T-helper 1 cell treated with Interleukin-12 subunit alpha and Interleukin-12 subunit beta and Interleukin-4 antibody, amounts not matched to agents 30 μg/mL and 1 μg/mL, for 36 hours (primary cell): Measurements from ENCODE around the gene NELL1.

ENCODE experiments used
- H3K27ac Mint-ChIP-seq: one replicate; pipeline ENCODE4 v1.8.0; 2021; ENCODE audit warnings: mild to moderate bottlenecking, mixed read lengths
- H3K27me3 Mint-ChIP-seq: one replicate; pipeline ENCODE4 v1.8.0; 2021; ENCODE audit warnings: low read depth, mixed read lengths
- H3K36me3 Mint-ChIP-seq: one replicate; pipeline ENCODE4 v1.8.0; 2021; ENCODE audit warnings: low read depth, mixed read lengths
- H3K4me1 Mint-ChIP-seq: one replicate; pipeline ENCODE4 v1.8.0; 2021; ENCODE audit warnings: low read depth, mixed read lengths
- H3K4me3 Mint-ChIP-seq: one replicate; pipeline ENCODE4 v1.8.0; 2021; ENCODE audit warnings: mild to moderate bottlenecking, moderate library complexity, mixed read lengths
- H3K9me3 Mint-ChIP-seq: one replicate; pipeline ENCODE4 v1.8.0; 2021; ENCODE audit warnings: mixed read lengths

The NELL1 gene

DNA sequence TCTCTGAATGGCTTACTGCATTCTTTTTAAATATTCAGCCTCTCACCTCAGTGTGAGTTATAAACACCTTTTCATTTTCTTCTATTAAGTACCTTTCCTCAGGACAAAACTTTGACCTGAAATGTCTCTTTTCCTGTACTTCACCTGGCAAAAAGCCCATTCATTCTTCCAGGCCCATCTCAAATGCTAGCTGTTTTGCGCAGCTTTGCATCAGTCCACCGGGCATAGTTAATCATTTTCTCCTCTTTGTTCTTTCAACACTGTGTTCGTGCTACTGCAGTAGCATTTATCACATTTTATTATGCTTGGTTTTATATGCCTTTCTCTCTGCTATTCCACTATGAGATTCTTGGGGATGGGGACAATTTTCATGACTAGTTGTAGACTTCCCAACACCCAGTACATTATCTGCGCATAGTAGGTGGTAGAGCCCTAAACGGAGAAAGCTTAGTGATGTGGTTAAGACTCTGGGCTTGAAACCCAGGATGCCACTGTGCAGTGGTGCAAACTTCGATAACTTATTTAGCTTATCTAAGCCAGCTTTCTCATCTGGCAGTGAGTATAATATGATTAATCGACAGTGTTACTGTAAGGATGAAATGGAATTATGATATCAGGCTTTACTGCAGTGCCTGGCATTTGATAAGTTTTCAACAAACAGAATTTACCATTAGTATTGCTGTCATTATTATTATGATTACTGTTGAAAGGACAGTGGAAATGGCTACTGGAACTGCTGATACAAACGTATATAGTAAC lies 695.7 kb downstream of the NELL1 start:
- Mint-ChIP-seq H3K4me1 (no peaks in the 10 kb centered on the region), H3K9me3 (peaks cover 11% of the 10 kb centered on the region), H3K36me3 (no peaks in the 10 kb centered on the region), H3K27me3 (no peaks in the 10 kb centered on the region), H3K4me3 (no peak overlapping the region), H3K27ac (no peak overlapping the region)

DNA sequence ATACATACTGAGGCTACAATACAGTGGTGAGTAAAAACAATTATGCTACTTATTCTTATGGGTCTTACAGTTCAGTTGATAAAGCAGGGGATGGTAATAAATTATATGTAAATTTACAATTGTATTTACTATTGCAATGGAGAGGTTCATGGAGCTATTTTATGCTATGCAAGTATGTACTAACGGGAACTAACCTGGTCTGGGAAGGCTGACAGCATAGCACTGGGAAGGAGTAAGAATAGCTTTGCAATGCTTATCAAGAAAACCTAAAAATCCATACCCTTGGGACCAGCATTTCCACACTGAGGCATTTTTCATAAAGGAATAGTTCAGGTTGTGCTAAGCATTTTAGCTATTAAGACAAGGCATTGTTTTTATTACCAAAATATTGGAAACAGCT lies 700.6 kb downstream of the NELL1 start:
- Mint-ChIP-seq H3K4me1 (no peaks in the 10 kb centered on the region), H3K36me3 (no peaks in the 10 kb centered on the region), H3K27ac (no peak overlapping the region), H3K9me3 (no peaks in the 10 kb centered on the region), H3K27me3 (no peaks in the 10 kb centered on the region), H3K4me3 (no peak overlapping the region)

DNA sequence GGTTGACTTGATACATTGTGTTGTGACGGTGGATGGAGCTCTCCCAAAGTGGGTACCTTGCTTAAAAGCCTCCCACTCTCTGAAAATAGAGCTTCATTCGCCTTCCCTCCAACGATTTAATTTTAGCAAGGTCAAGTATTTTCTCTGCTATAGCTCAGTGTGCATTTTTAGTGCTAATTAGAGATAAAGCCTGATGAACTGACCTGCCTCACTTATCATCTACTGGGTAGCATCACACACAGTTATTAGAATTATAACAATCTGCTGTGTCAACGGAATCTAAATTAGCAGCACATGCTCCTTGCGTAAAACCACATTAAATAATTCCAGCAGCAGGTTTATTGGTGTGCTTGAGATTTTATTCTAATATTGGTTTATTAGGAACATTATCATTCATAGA lies 701.7 kb downstream of the NELL1 start:
- no peaks in the 10 kb centered on the region for H3K27me3 Mint-ChIP-seq
- H3K4me3 Mint-ChIP-seq: no peak overlapping the region
- H3K9me3 Mint-ChIP-seq: no peaks in the 10 kb centered on the region
- H3K36me3 Mint-ChIP-seq: no peaks in the 10 kb centered on the region
- H3K4me1 Mint-ChIP-seq: no peaks in the 10 kb centered on the region
- H3K27ac Mint-ChIP-seq: no peak overlapping the region

DNA sequence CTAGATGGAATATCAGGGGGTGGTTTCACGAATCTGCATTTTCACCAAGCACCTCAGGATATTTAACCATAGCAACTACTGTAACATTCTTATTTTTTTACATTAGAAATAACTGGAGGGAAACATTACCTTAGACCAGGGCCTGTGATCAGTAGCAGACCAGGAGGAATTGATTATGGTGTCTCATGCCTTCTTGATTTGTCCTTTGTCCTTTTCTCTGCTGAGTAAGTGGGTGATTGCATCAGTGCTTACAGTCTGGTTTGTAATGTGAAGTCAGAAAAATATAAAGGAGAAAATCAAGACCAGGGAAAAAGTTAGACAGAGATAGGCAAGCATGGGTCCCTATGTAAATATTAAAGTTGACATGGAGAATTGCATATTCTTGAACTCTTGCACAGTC lies 703.3 kb downstream of the NELL1 start:
- Mint-ChIP-seq H3K27ac (no peak overlapping the region), H3K4me1 (no peaks in the 10 kb centered on the region), H3K9me3 (peaks cover 3% of the 10 kb centered on the region), H3K27me3 (no peaks in the 10 kb centered on the region), H3K36me3 (no peaks in the 10 kb centered on the region), H3K4me3 (no peak overlapping the region)

DNA sequence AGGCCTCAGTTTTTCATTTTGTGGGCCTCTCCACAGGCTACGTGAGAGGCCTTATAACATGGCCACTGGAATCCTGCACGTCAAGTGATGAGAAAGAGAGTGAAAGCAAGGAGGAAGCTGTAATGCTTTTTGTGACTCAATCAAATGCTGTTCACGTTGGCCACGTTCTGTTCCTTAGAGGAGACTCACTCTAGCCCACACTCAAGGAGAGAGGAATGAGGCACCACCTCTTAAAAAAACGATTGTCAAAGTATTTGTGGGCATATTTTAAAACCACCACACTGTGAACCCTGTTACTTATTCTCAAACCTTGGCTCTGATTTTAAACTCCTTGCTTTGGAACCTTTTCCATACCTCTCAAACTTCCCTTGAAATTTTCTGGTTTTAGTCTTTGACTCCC lies 705.0 kb downstream of the NELL1 start:
- H3K4me3 Mint-ChIP-seq: no peak overlapping the region
- no peaks in the 10 kb centered on the region for H3K36me3 Mint-ChIP-seq
- H3K27ac Mint-ChIP-seq: no peak overlapping the region
- H3K4me1 Mint-ChIP-seq: no peaks in the 10 kb centered on the region
- peaks cover 4% of the 10 kb centered on the region for H3K9me3 Mint-ChIP-seq
- no peaks in the 10 kb centered on the region for H3K27me3 Mint-ChIP-seq

DNA sequence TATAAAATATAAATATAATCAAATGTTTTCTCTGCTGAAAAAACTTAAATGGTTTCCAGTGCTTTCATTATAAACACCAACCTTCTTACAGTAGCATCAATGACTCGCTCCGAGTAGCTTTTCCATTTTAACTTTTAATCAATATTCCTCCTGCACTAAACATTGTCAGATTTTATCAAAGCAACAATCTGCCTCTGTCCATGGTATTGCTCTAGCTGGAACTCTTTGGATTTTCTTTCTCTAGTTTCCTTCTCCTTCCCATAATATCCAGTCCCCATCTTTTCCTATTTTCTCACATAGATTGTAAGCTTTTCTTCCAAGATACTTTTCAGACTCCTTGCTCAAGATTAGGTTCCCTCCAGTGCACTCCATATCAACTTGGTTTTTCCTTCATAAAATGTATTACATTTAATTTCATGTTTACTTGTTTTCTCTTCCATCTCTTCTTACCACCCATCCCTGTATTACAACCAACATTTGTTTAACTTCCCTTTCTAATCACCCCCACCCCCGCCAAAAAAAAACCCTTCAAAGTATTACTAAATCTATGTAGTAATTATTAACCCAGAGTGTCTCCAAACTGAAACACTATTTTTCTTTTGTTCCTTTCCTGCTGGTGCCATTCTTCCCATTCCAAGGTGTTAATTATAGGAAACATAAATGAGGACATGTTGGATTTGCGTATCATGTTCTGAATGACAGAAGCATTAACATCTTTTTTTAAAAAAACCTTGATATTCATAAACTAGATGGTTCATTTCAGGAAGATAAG lies 716.5 kb downstream of the NELL1 start:
- Mint-ChIP-seq H3K36me3 (no peaks in the 10 kb centered on the region), H3K4me3 (no peak overlapping the region), H3K27me3 (no peaks in the 10 kb centered on the region), H3K4me1 (no peaks in the 10 kb centered on the region), H3K27ac (no peak overlapping the region), H3K9me3 (peaks cover 14% of the 10 kb centered on the region)

DNA sequence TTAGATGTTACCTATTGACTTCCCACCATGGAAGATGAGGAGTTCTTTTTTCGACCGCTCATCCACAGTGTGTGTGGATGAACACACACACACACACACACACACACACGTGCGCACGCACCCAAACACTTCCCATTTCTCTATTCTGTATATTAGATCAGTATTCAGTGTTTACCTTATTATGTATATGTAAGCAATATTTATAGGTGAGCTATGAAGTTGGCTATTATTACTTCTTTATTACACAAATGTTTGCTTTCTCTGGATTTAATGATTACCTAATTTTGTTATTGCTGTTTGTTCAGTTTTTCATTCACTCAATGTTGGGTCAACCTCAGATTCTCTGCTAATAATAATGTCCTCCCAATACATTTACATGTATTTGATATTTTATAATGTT lies 721.0 kb downstream of the NELL1 start:
- no peaks in the 10 kb centered on the region for H3K27me3 Mint-ChIP-seq
- peaks cover 7% of the 10 kb centered on the region for H3K9me3 Mint-ChIP-seq
- H3K27ac Mint-ChIP-seq: no peak overlapping the region

DNA sequence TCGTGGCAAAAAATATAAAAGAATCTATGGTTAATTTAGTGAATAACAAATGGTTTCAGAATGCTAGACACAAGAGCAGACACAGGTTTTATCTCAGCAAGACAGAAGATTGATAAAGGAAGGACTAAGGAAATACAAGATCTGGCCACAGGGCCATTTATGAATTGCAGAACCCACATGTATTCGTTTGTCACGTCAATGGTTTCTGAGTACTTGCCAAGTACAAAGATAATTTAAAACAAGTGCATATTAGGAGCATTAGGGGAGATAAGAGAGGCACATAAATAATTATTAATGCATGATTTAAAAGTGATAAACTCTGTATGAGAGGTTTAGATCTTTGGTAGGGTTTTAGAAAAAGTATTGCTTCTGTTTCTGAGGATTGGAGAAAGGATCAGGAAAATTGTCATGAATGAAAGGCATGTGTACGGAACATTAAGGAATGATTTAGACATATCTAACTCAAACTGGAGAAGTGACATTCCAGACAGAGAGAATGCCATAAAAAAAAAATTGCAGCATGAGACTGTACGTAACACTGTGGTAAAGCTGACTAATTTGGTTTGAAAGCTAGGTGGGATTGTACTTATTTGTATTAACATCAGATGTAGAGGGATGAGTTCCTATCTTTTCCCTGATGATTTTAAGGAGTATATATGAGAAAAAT lies 727.1 kb downstream of the NELL1 start:
- Mint-ChIP-seq H3K27ac (no peak overlapping the region), H3K4me3 (no peak overlapping the region), H3K9me3 (no peaks in the 10 kb centered on the region), H3K27me3 (no peaks in the 10 kb centered on the region), H3K4me1 (no peaks in the 10 kb centered on the region), H3K36me3 (no peaks in the 10 kb centered on the region)

More for the DNA sequence above, 721.0 kb downstream of the NELL1 start:
- Mint-ChIP-seq H3K36me3 (no peaks in the 10 kb centered on the region), H3K4me3 (no peak overlapping the region), H3K4me1 (no peaks in the 10 kb centered on the region)

DNA sequence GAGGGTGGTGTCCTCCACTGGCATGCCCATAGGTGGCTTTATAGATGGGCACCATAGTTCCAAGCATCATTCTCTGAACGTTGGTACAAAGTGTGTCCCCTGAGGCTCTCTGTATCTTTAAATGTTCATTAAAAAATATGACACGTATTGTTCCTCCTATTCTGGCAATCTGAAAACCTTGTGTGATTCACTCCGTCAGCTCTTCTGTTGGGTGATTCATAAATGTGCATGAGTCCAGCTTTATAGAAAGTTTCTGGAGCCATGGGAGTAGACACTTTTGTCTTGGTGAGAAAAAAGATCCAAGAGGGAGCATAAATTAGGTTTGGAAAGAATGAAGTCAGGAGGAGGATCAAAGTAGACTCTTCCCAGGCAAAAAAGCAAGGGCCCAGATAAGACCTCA lies 728.8 kb downstream of the NELL1 start:
- H3K4me3 Mint-ChIP-seq: no peak overlapping the region
- H3K36me3 Mint-ChIP-seq: no peaks in the 10 kb centered on the region
- H3K27me3 Mint-ChIP-seq: no peaks in the 10 kb centered on the region
- H3K4me1 Mint-ChIP-seq: no peaks in the 10 kb centered on the region
- no peaks in the 10 kb centered on the region for H3K9me3 Mint-ChIP-seq
- no peak overlapping the region for H3K27ac Mint-ChIP-seq

DNA sequence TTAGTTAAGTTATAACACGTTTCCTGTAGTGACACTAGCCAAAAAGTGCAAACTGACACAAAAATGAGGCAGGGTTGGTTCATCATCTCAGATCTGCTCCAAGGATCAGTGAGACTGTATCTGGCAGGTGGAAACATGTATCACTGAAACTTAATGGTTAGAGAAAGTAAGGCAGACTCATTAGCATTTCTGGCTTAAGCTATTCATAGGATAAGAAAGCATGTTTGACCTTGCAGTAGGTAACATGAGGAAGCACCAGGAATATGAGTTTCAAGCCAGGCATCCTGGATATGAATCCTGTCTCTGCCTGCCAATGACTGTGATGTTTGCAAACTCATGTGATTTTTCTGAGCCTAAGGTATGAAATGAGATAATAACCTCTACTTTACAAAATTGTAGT lies 732.1 kb downstream of the NELL1 start:
- H3K4me3 Mint-ChIP-seq: no peak overlapping the region
- no peaks in the 10 kb centered on the region for H3K4me1 Mint-ChIP-seq
- H3K27ac Mint-ChIP-seq: no peak overlapping the region
- H3K9me3 Mint-ChIP-seq: no peaks in the 10 kb centered on the region
- no peaks in the 10 kb centered on the region for H3K27me3 Mint-ChIP-seq
- no peaks in the 10 kb centered on the region for H3K36me3 Mint-ChIP-seq

DNA sequence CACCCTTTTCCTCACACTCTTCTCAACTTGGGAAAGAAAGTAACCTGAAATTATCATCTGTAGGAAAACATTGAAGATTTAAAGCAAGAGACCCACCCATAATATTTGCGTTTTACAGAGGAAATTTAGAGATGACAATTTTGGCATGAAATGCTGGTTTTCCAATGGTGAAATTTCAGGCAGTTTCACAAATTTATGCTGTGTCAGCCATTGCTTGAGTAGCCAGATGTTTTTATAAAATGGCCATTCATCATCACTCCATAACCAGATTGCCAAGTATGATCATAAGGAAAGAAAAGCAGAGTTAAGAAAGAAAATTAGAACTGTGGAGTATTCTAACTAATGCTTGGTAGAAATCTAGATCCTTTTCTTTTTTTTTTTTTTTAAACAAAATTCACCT lies 732.9 kb downstream of the NELL1 start:
- Mint-ChIP-seq H3K4me1 (no peaks in the 10 kb centered on the region), H3K9me3 (peaks cover under 1% of the 10 kb centered on the region), H3K27me3 (no peaks in the 10 kb centered on the region), H3K36me3 (no peaks in the 10 kb centered on the region), H3K27ac (no peak overlapping the region), H3K4me3 (no peak overlapping the region)

DNA sequence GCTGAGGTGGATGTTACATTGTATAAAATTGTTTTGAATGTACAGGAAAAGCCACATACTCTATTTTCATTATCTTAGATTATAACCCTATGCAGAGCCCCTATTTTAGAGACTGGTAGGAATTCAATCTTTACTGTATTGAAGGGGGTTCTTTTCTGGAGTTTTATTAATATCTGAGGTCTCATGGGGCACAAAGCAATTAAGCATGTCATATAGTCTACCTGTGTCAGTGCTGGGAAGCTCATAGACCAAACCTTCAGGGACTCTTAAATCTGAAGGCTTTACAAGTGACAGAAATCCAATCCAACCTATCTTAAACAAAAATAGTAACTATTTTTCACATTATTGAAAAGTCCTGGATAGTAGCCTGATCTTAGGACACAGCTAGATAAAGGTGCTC lies 733.7 kb downstream of the NELL1 start:
- Mint-ChIP-seq H3K27me3 (no peaks in the 10 kb centered on the region), H3K27ac (no peak overlapping the region), H3K4me1 (no peaks in the 10 kb centered on the region), H3K36me3 (no peaks in the 10 kb centered on the region), H3K9me3 (peaks cover 6% of the 10 kb centered on the region), H3K4me3 (no peak overlapping the region)

DNA sequence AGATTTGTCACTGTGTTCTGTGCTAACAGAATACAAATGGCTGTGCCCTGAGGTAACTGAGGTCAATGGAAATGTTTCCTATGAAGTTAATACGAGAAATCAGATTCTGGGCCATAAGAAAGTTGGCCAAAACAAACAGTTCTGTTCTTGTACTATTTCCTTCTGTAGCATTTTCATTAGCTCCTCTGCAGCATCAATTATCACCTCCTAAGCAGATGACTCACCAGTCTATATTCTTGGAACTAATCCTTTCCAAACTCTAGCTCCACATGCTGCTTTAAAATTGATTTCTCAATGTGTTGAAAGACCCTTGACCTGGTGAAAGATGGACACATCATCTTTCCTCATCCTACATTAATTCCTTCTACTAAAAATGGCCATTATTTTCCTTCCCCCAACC lies 736.0 kb downstream of the NELL1 start:
- Mint-ChIP-seq H3K4me1 (no peaks in the 10 kb centered on the region), H3K27ac (no peak overlapping the region), H3K27me3 (no peaks in the 10 kb centered on the region), H3K4me3 (no peak overlapping the region), H3K9me3 (peaks cover 6% of the 10 kb centered on the region), H3K36me3 (no peaks in the 10 kb centered on the region)

DNA sequence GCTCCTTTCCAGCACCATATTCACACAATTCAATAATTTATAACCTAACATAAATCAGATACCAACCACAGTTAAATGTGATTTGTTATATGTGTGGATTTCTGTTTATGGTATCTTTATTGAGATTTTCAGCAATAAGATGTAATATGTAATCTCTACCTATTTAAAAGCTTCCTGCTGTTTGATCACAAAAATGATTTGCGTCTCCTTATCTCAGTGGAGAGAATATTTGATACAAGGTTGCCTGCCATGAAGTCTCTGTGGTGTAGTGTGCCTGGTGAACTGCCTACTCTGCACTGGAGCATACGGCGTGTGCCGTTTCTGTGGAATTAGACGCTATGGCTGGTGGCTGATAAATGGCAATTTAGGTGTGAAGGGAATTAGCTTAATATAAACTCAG lies 741.1 kb downstream of the NELL1 start:
- Mint-ChIP-seq H3K27me3 (no peaks in the 10 kb centered on the region), H3K4me1 (no peaks in the 10 kb centered on the region), H3K36me3 (no peaks in the 10 kb centered on the region), H3K9me3 (peaks cover 6% of the 10 kb centered on the region), H3K4me3 (no peak overlapping the region), H3K27ac (no peak overlapping the region)

DNA sequence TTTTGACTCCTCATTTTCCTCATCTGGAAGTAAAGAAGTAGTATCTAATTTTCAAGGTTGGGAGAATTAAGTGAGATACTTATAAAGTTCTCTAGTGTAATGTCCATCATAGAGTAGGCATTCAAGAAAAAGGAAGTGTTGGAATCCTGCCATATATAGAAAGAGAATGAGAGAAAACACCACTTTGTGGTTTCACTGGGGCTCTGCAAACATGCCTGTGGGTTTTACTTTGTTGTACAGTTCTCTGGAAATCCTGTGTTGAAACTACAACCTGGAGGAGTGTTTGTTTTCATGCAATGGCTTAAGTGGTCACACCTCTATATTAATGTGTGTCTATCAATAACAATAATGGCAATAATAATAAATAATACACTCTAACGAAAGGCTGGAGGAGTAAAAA lies 741.7 kb downstream of the NELL1 start:
- H3K9me3 Mint-ChIP-seq: peaks cover 6% of the 10 kb centered on the region
- no peaks in the 10 kb centered on the region for H3K4me1 Mint-ChIP-seq
- H3K36me3 Mint-ChIP-seq: no peaks in the 10 kb centered on the region
- H3K27me3 Mint-ChIP-seq: no peaks in the 10 kb centered on the region
- H3K27ac Mint-ChIP-seq: no peak overlapping the region
- H3K4me3 Mint-ChIP-seq: no peak overlapping the region
